Spleen (tissue), 7 donors: Measurements from ENCODE around the gene SULT1B1.

Experiments
- POLR2A ChIP-seq, 3 donors: fragments of 450-650 bp; IDR thresholded peaks; one replicate each; pipeline ENCODE4 v1.5.1; 2017; ENCODE audit warnings: antibody characterized with exemption in 3 of 3, mild to moderate bottlenecking in 1 of 3
- TF ChIP-seq, protein P1 (sequence below), 11 experiments: fragments of 200-600 bp in 7 of 11; fragments of 450-650 bp in 4 of 11; sonication (generic) in 4 of 11; IDR thresholded peaks in 8 of 11; conservative IDR thresholded peaks in 3 of 11; 1 replicate in 7 of 11; 2 replicates in 4 of 11; pipeline versions ENCODE4 v1.4.0 to v1.8.0; 2016 to 2021; ENCODE audit warnings: antibody characterized with exemption in 11 of 11, inconsistent platforms in 4 of 11, mild to moderate bottlenecking in 1 of 11
- donor health status: DM: no; HTN: no; CAD: no; lungs with moderate emphysema.
- donor health status: DM: no; HTN: no; CAD: no.
- donor health status: DM: no; HTN: no; CAD: no.

DNA sequence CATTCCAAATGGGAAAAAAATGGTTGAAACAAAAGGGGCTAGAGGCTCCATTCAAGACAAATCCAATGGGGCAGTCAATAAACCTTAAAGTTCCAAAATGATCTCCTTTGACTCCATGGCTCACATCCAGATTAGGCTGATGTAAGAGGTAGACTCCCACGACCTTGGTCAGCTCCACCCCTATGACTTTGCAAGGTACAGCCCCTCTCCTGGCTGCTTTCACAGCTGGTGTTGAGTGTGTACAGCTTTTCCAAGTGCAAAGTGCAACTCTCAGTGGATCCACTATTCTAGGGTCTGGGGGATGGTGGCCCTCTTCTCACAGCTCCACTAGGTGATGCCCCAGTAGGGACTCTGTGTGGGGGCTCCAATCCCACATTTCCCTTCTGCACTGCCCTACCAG is 21.5 kb downstream of the SULT1B1 start:
- TF ChIP-seq POLR2A (IDR thresholded peaks at IDR 0.05) = no peak
- TF ChIP-seq, protein P1, sequence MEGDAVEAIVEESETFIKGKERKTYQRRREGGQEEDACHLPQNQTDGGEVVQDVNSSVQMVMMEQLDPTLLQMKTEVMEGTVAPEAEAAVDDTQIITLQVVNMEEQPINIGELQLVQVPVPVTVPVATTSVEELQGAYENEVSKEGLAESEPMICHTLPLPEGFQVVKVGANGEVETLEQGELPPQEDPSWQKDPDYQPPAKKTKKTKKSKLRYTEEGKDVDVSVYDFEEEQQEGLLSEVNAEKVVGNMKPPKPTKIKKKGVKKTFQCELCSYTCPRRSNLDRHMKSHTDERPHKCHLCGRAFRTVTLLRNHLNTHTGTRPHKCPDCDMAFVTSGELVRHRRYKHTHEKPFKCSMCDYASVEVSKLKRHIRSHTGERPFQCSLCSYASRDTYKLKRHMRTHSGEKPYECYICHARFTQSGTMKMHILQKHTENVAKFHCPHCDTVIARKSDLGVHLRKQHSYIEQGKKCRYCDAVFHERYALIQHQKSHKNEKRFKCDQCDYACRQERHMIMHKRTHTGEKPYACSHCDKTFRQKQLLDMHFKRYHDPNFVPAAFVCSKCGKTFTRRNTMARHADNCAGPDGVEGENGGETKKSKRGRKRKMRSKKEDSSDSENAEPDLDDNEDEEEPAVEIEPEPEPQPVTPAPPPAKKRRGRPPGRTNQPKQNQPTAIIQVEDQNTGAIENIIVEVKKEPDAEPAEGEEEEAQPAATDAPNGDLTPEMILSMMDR (IDR thresholded peaks at IDR 0.05 in 8 of 11, conservative IDR thresholded peaks at IDR 0.05 in 3 of 11) = no peak
